HepG2 (cell line): ENCODE measurements around the gene LYRM7.

Experiments
- ADNP ChIP-seq: sonication (generic); formaldehyde crosslinking; IDR thresholded peaks from 2 replicates; pipeline ENCODE4 v1.4.0; 2020; ENCODE audit warnings: missing genetic modification reagents
- POLR2A ChIP-seq, 2 experiments: IDR thresholded peaks; 2 replicates each; pipeline ENCODE4 v1.6.1; 2011; ENCODE audit warnings: low read depth in 2 of 2, low read length in 2 of 2, mild to moderate bottlenecking in 1 of 2, moderate library complexity in 1 of 2; ENCODE audit not compliant: insufficient read depth in 1 of 2
- TAF1 ChIP-seq: sonication (generic); formaldehyde crosslinking; IDR thresholded peaks from 2 replicates; pipeline ENCODE4 v1.4.0; 2020; ENCODE audit warnings: missing genetic modification reagents

GRCh38 chr5:131210151-131210510 lies 39.4 kb downstream of the LYRM7 start:
- TF ChIP-seq ADNP (CRISPR knock-in tag) (no peak), POLR2A (IDR thresholded peaks at IDR 0.05; ENCODE audit: insufficient read depth in 1 of 2, low read depth in 2 of 2, low read length in 2 of 2) (no peak), TAF1 (CRISPR knock-in tag) (no peak)
